GM12891 (cell line): ENCODE results near the gene SIM2.

Experiments used
- DNase-seq: peaks from one replicate; pipeline ENCODE4 v3.0.0; 2011; ENCODE audit warnings: low spot score; ENCODE audit not compliant: insufficient read length
- FAIRE-seq: peaks from 2 replicates; lab custom pipeline; 2011; peaks lifted over from hg19 to GRCh38; lab: Jason Lieb, UNC
- PAX5 ChIP-seq: IDR thresholded peaks from 2 replicates; pipeline ENCODE4 v1.6.1; 2011; ENCODE audit warnings: low read length, moderate library complexity, mild to moderate bottlenecking; ENCODE audit not compliant: insufficient read depth, severe bottlenecking
- POLR2A ChIP-seq: IDR thresholded peaks from 2 replicates; pipeline ENCODE4 v1.6.1; 2011; ENCODE audit warnings: low read depth, low read length, control low read depth
- POLR2AphosphoS5 ChIP-seq: IDR thresholded peaks from 2 replicates; pipeline ENCODE4 v1.6.1; 2011; ENCODE audit warnings: low read depth, low read length, control low read depth
- POU2F2 ChIP-seq: IDR thresholded peaks from 2 replicates; pipeline ENCODE4 v1.6.1; 2011; ENCODE audit warnings: low read depth, mild to moderate bottlenecking, control low read depth, low read length, moderate library complexity
- SPI1 ChIP-seq: IDR thresholded peaks from 2 replicates; pipeline ENCODE4 v1.6.1; 2011; ENCODE audit warnings: low read depth, low read length, control low read depth
- TAF1 ChIP-seq: IDR thresholded peaks from 2 replicates; pipeline ENCODE4 v1.6.1; 2011; ENCODE audit warnings: low read depth, low read length, control low read depth

Gene SIM2

DNA sequence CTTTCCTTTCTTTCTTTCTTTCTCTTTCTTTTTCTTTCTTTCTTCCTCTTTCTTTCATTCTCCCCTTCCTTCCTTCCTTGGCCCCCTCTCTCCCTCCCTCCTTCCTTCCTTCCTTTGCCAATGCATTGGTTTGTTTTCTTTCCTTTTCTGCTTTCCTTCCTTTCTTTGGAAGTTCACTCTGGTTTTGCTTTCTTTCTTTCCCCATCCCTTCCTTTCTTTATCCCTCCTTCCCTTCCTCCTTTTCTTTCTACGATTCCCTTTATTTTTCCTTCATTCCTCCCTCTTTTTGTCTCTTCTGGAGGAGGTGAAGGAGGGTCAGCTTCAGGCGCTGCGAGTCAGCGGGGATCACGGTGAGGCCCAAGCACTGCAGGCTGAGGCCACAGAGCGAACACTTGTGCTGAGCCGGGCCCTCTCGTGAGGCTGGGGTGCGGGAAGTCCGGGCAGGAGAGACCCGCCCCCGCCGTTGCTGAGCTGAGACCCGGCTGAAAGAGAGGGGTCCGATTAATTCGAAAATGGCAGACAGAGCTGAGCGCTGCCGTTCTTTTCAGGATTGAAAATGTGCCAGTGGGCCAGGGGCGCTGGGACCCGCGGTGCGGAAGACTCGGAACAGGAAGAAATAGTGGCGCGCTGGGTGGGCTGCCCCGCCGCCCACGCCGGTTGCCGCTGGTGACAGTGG, 1.5 kb downstream of the SIM2 start:
- FAIRE-seq, result no peak
- TF ChIP-seq POU2F2 (no peak), POLR2A (no peak), TAF1 (no peak), SPI1 (no peak), POLR2AphosphoS5 (no peak), PAX5 (no peak)
- DNase-seq, result peak; percentile 14

DNA sequence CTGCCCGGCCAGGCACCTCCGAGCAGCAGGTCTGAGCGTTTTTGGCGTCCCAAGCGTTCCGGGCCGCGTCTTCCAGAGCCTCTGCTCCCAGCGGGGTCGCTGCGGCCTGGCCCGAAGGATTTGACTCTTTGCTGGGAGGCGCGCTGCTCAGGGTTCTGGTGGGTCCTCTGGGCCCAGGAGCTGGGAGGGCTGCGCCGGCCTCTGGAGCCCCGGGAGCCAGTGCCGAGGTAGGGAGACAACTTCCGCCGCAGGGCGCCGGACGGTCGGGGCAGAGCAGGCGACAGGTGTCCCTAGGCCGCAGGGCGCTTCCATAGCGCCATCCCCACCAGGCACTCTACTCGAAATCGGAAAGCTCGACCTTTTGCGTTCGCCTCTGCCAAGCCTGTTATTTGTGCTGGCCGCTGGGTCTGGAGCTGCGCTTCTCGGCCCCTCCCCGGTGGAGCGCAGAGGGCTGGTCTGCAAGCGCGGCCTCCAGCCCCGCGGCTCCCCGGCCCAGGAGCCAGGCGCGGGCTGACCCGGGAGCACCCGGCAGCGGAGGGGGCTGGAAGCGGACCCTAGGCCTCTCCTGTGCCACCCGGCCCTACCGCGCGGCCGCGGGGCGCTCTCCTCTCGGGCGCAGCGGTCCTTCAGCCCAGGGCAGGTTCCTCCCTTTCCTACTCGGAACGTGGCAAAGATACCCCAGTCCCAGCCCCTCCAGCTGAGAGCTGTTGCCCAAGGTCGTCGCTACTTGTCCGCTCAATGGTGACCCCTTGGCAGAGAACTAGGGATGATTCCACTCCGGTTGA, 2.2 kb downstream of the SIM2 start:
- TF ChIP-seq POLR2AphosphoS5, result no peak
- TF ChIP-seq POU2F2, result no peak
- no peak for TF ChIP-seq POLR2A
- no peak for TF ChIP-seq SPI1
- TF ChIP-seq TAF1, result no peak
- TF ChIP-seq PAX5, result no peak
- DNase-seq (no peak), FAIRE-seq (no peak)

DNA sequence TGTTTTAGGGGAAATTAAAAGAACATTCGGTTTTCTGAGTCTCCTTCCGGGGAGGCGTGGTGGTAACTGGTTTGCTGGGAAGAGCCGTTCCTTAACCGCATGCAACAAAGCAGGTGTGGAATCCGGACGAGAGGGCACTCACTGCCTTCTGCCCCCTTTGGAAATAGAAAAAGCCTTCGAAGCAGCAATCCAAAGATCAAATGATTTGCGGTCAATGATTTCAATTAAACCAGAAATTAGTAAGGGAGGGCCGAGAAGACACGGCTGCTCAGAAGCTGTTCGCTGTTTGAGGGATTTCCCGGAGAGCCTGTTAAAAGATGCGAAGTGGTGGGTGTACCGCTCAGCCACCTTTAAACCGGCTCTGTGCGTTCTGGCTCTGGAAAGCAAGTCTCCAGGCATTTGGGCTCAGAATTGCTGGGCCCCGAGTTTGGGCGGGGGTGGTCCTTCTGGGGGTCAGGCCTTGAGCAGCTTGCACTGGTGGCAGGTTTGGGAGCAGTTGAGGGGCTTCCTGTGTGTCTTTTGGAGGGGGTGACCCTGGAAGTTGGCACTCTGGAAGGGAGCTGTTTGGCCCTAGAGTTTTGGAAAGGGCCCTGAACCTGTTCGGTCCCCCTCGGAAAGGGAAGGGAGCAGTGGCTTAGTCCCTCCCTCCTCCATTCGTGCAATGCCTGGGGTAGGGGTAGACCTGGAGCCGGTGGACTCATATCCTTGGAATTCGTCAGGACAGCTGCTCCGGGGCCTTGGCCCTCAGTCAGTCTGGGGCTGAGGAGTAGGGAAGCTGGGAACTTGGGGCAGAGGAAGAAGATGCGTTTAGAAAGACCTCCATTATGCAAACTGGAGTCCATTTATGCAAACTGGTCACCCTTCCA, 3.1 kb downstream of the SIM2 start:
- no peak for FAIRE-seq
- DNase-seq, result no peak
- TF ChIP-seq POLR2AphosphoS5 (no peak), POLR2A (no peak), PAX5 (no peak), POU2F2 (no peak), SPI1 (no peak), TAF1 (no peak)

DNA sequence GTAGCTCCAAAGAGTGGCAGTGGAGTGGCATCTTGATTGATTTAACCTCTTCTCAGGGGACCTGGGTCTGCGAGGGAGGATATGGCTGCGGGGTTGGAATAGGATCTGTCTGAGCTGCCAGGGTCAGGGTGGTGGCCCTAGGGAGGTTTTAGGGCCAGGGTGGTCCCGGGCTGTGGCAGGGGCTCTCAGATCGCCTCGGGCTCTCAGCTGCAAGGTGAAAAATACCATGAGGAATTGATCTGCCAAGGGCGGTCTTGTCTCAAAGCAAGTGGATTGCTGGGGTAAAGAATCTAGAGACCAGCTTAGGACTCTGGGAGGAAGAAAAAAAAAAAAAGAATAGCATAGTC, 3.7 kb downstream of the SIM2 start:
- no peak for DNase-seq
- no peak for TF ChIP-seq SPI1
- TF ChIP-seq POU2F2, result no peak
- TF ChIP-seq POLR2AphosphoS5, result no peak
- no peak for TF ChIP-seq POLR2A
- TF ChIP-seq PAX5, result no peak
- no peak for TF ChIP-seq TAF1
- no peak for FAIRE-seq

DNA sequence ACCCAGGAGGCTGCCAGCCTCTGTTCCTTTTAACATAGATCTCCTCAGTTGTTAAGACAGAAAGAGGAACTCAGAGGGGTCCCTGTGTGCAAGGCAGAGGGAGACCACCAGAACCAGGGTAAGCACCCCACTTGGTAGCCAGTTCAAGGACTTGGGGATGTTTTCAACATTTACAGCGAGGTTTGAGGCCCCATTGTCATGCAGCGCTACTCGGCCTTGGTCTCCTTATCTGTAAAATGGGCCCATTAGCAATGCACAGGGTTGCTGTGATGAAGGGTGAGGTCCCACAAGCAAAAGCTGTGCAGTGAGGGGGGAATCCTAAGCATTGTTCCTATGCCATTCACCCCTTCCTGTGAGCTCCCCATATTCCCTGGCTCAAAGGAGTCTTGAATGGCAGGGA, 4.2 kb downstream of the SIM2 start:
- DNase-seq (no peak), FAIRE-seq (no peak)
- TF ChIP-seq POLR2A, result no peak
- TF ChIP-seq TAF1, result no peak
- TF ChIP-seq SPI1, result no peak
- no peak for TF ChIP-seq PAX5
- TF ChIP-seq POU2F2, result no peak
- TF ChIP-seq POLR2AphosphoS5, result no peak

DNA sequence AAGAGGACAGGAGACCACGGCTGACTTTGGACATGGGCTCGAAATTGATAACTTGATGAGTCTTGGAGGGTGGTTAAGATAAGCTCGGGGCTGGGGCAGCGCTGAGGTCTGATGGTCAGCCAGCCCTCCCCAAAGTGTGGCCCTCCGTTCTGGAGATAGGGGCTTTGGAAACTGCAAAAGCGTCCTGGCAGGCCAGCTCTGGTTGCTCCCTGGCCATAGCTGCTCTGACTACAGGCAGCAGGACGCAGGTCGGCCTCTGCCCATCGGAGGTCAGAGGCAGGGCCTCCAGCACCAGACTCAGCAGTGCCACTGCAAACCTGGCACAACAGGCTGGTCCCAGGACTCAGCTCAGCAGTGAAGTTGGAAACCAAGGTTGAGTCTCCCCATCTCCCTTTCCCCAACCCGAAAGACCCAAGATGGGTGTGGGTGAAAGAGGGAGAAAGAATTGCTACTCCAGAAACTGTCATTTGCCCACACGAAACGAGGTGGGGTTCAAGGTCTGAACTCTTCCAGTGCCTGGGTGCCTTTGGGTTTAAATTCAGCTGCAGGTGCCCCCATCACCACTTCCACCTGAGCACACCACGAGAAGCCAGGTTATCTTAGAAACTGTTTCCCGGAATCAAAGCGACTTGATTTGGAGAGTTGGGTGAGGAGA, 4.8 kb downstream of the SIM2 start:
- FAIRE-seq (no peak), DNase-seq (no peak)
- TF ChIP-seq TAF1 (no peak), POLR2AphosphoS5 (no peak), SPI1 (no peak), PAX5 (no peak), POU2F2 (no peak), POLR2A (no peak)

DNA sequence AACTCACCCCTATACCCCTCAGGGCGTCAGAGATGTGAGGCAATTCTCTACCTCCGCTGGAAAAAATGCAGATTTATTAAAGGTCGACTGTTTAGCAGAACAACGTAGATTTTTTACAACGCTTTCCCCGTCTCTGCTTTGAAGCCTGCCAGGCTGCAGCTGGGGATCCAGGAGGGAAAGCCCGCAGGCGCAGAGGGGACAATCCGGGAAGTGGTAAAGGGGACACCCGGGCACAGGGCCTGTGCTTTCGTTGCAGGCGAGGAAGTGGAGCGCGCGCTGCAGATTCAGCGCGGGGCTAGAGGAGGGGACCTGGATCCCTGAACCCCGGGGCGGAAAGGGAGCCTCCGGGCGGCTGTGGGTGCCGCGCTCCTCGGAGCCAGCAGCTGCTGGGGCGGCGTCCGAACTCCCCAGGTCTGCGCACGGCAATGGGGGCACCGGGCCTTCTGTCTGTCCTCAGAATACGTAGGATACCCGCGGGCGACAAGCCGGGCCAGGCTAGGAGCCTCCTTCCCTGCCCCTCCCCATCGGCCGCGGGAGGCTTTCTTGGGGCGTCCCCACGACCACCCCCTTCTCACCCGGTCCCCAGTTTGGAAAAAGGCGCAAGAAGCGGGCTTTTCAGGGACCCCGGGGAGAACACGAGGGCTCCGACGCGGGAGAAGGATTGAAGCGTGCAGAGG, 5.5 kb downstream of the SIM2 start:
- DNase-seq (no peak), FAIRE-seq (no peak)
- TF ChIP-seq SPI1, result no peak

DNA sequence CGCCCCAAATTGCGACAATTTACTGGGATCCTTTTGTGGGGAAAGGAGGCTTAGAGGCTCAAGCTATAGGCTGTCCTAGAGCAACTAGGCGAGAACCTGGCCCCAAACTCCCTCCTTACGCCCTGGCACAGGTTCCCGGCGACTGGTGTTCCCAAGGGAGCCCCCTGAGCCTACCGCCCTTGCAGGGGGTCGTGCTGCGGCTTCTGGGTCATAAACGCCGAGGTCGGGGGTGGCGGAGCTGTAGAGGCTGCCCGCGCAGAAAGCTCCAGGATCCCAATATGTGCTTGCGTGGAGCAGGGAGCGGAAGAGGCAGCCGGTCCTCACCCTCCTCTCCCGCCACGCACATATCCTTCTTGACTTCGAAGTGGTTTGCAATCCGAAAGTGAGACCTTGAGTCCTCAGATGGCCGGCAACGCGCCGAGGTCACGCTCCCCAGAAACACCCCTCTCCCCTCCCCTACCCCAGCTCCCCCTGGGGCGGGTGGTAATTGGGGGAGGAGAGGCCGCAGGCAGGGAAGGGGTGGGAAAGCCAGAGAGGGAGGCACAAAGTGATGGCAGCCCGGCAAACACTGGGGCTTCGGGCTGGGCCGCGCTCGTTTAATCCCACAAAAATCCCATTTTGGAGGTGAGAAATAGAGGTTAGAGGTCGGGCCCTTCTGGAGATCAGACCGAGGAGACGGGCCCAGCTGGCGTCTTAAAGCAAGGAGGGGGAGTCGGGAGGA, 6.2 kb downstream of the SIM2 start:
- DNase-seq, result no peak
- FAIRE-seq, result no peak
- TF ChIP-seq SPI1 (no peak), PAX5 (no peak), POU2F2 (no peak), POLR2AphosphoS5 (no peak), TAF1 (no peak), POLR2A (no peak)
